ENCODE results near the gene DSCAML1.
"Not testable (repeated sequence)": the region's sequence is repeated elsewhere in the genome, so short reads cannot be mapped to it uniquely, and the experiment has no call there.

Gene DSCAML1

DNA sequence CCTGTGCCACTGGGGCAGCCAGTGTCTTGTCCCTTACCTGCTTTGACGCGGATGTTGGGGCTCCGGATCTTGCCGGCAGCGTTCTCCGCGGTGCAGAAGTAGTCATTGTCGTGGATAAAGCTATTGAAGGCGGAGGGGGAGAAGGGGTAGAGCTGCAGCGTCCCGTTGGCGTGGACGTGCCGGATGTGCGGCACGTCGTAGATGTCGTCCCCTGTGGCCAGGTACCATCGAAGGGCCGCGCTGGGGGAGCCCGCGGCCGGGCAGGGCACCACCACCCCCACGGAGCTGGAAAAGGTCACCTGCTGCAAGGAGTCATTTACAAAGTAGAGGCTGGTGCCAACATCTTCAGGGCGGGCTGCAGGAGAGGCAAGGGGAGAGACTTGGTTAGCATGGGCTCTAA, 16.6 kb downstream of the DSCAML1 start:
- no peak for DNase-seq
- intact Hi-C loops (cut with DNase I), result no loop called here

DNA sequence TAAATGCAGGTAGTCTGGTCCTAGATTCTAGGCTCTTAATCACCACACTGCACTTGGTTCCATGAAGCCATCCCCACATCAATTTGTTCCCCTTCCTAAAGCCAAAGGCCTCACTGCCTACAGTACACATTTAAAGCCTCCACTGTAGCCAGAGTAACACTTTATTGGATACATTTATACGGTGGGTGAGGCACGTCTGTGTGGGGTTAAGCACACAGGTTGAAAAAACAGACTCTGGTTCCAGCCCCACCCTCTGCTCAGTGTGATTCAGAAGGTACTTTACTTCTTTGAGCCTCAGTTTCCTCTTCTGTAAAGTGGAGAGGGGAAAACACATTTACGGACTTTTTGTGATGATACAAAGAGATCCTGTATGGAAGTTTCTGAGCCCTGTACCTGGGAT, 22.5 kb downstream of the DSCAML1 start:
- intact Hi-C loops (cut with DNase I), result no loop called here
- no peak for DNase-seq

DNA sequence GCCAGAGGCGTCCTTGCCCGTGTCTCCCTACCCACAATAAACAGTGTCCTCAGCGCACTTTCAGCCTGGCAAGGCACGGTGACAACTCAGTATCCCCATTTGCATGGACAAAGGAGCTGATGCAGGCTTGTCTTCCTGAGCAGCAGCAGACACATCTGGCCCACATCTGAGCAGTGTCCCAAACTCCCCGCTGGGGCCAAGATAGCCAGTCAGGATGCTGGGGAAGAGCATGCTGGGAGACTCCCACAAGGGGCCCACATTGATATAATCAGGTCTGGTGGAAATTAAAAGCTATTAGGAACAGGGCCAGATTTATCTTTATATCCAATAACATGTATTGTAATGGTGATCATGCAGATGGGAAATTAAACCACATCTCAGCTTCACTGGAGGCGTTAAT, 24.7 kb downstream of the DSCAML1 start:
- intact Hi-C loops (cut with DNase I), result no loop called here
- DNase-seq, result peak in 5 of 42 donors; percentile 22 to 44 (median 37)

DNA sequence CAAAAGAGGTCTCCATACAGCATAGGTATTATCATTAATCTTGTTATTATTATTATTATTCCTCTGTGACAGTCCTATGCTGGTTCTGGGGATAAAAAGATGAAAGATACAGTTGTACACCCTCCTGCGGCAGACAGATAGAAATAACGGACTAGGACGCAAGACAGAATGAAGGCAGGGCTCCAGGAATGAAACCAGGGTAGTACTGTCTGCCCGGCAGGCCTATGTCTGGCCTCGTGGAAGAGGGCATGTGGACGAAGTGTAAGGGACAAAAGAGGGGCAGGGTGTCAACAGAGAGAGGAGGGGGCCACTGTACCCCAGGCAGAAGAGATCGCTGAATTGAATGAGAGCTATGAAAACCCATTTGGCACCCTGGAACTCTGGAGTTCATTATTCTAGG, 25.2 kb downstream of the DSCAML1 start:
- intact Hi-C loops (cut with DNase I), result no loop called here

DNA sequence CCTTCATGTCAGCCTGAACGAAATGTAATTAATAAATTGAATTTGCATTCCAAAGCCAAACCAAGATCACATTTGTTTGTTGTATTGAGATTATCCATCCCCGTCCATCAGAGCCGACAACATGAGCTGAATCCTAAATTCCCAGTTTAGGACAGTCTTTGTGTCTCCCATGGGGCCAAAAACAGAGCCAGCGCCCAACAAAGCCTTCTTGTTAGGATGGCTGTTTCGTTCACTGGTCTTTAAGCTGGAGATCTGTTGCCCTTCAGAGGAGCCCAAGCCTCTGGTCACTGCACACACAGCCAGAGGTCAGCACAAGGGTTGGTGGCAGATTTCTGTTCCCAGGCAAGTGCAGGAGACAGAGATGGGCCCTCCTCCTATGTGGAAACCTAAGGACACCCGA, 25.8 kb downstream of the DSCAML1 start:
- intact Hi-C loops (cut with DNase I), result no loop called here
- peak; percentile 52 to 92 (median 80) for DNase-seq

More for the DNA sequence above, 25.2 kb downstream of the DSCAML1 start:
- DNase-seq, result peak in 2 of 42 donors; percentile 28 to 30

DNA sequence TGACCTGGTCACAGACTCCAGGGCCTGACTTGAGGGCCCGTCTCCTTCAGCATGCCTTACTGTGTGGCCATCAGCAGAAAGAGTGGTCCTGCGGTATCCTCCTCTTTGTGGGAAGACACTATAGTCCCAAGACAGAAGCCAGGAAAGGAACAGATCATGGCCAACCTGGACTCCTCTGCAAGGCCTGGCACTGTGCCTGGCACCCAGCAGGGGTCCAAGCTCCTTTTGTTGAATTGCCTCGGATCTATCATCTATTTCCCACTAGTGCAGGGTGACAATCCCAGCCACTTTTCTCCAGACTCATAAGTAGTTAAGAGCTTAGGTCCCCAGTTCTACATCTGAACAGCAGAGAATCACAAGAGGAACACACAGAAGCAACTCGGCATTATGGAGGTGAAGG, 27.0 kb downstream of the DSCAML1 start:
- intact Hi-C loops (cut with DNase I), result no loop called here
- DNase-seq, result peak in 1 of 42 donors; percentile 13

DNA sequence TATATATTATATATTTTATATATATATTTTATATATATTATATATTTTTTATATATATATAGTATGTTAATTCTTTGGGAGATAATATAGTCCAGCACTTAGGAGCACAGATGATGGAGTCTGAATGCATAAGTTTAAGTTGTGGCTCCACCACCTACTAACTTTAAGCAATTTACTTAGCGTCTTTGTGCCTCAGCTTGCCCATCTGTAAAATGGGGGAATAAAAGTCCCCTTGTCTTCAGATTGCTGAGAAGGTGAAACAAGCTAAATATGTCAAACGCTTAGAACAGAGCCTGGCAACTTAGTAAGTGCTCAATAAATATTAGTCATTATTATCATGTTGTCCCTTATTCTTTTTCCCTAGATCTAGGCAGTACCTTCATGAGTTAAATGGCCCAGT, 27.5 kb downstream of the DSCAML1 start:
- intact Hi-C loops (cut with DNase I), result no loop called here
- no peak for DNase-seq

DNA sequence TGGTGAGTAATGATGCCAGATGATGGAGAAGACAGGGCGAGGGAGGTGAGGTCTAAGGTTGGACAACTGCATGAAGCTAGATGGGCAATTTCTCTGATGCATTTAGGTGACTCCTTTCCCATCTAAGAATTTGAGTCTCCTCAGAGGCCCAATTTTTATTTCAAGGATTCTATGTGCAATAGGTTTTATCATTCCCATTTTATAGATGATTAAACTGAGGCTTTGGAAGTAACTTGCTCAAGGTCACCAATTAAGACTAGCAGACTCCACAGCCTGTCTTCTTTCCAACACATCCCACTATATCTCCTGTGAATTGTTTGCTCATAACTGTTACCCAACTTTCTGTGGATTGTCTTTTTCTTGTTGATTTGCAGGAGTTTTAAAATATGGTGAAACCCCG, 28.5 kb downstream of the DSCAML1 start:
- DNase-seq, result no peak
- intact Hi-C loops (cut with DNase I), result no loop called here

DNA sequence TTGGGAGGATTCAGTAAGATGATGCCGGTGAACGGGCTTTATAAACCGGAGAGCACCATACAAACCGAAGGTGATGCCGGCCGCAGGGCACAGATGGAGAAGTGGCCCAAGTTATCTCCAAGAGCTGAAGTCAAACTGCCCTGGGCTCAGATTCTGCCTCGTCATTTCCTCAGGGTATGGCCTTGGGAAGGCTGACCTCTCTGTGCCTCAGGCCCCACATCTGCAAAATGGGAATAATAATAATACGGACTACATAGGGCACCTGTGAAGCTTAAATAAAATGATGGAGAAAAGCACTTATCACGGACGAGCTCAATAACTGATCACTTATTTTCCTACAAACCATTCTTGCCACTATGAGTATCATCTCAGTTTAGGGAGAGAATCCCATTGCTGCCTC, 29.9 kb downstream of the DSCAML1 start:
- intact Hi-C loops (cut with DNase I), result no loop called here
- no peak for DNase-seq

DNA sequence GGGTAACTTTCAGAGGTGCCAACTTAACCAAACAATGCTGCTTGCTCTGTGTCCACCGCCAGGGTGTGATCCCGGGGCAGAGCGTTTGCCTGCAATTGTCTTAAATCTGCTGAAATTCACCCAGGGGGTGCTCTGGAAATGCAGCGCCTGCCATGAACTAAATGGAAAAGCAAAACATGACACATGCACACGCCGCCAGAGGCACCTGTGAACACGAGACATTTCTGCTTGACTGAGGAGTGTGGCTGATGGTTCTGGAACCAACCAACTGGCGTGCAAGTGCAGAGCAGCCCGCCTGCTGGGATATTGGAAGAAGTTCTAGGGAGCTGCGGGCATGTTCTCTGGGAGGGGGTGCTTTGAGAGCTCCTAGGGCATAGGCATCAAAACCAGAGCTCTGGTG, 30.4 kb downstream of the DSCAML1 start:
- intact Hi-C loops (cut with DNase I), result no loop called here
- DNase-seq, result peak in 1 of 42 donors; percentile 19

DNA sequence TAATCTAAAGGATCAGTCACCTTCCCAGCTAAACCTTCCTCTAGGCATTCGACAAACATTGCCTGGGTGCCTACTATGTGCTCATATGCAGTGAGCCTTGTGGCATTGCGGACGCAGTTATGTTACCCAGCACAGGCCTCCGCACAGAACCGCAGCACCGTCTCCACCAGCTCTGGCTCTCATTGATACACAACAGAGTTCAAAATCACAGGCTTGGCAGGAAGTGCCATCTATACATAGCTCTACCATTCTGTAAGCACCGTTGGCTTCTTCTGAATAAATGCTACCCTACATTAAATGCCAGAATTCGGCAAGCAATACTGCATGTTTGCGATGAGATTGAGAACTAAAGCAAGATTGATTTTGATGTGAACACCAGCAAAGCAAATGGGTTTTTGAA, 31.0 kb downstream of the DSCAML1 start:
- DNase-seq, result peak in 1 of 42 donors; percentile 15
- intact Hi-C loops (cut with DNase I), result no loop called here

DNA sequence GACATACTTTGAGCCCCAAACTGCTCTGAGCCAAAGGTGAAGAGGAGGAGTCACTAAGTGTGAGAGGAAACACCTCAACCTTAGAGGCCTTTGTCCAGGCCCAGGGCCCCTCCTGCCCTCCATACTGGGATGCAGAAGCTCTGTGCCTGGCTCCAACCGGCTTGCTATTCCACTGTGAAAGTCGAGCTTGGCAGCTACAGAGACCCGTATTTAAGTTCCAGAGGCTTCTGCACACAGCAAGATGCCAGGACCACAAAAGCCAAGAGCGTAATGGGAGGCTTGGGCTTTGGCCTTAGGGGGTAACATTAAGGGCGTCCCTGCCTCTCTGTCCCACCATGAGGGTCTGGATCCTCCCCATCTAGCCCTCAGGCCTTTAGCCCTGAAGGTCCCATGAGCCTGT, 31.9 kb downstream of the DSCAML1 start:
- intact Hi-C loops (cut with DNase I), result no loop called here
- peak in 1 of 42 donors; percentile 12 for DNase-seq

DNA sequence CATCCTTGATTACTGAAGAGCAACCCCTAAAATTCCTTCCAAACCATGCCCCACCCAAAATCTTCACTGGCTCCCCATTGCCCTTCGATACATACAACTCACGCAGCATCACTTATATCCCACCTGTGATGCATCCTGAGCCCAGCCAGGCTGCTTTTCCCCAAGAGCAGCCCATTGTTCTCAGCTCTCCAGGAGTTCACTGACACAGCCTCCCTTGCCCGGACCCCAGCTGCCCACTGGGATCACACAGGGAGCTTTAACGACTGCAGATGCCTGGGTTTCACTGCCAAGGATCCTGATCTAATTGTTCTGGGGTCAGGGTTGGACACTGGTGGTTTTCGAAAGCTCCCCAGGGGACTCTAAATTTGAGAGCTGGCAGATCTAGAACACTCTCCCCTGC, 33.6 kb downstream of the DSCAML1 start:
- intact Hi-C loops (cut with DNase I); DNase-seq: not testable (repeated sequence)

DNA sequence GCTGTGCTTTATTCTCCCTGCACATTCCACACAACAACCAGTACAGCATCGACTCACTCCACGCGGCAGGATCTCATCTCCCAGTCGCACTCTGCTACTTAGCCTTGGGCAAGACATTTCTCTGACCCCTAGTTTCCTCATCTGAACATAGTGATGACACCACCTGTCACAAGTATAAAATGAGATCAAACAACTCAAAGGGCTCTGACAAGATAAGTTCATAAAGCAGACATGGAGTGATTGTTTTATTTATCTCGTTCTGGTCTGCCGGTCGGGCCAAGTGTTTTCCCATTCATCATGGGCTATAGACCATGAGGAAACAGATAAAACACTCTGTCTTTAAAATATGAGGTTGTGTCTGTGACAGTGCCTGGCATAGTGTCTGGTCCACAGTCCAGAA, 35.0 kb downstream of the DSCAML1 start:
- DNase-seq, result no peak
- intact Hi-C loops (cut with DNase I), result no loop called here

DNA sequence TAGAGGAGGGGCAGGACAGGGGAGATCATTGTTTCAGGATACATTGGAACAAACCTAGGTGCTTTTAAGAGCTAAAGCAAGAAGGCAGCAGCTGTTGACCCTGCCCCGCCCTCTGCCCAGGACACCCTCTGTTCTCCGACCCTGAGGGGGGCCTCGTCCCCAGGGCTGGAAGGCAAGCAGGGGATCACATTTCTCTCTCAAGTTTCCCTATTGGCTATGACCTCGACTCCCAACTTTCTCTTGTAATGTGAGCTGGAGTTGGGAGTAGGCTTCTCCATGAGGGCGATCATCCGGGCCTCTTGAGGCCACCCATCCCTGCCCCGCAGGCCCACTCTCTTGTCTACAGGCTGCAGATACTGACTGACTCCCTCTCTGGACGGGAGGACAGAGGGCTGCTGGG, 37.7 kb downstream of the DSCAML1 start:
- DNase-seq, result no peak

DNA sequence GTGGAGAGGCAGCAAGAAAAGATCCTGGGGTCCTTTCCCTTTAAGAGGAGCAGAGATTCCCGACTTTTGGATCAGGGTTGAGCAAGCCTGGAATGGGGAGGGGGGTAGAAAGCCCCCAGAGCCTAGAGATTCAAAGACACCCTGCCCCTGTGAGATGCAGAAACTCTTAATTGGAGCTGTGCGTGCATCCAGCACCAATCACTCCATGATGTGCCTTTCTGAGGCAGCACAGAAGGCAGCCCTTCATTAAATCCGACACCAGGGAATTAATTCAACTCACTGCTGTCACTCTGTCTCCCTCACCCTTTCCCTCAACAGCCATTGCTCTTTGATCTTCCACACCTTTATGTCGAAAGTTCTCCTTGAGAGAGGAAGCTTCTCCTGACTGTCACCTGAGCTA, 43.0 kb downstream of the DSCAML1 start:
- intact Hi-C loops (cut with DNase I), result no loop called here
- peak in 1 of 42 donors; percentile 33 for DNase-seq

More for the DNA sequence above, 37.7 kb downstream of the DSCAML1 start:
- intact Hi-C loops (cut with DNase I), result no loop called here

DNA sequence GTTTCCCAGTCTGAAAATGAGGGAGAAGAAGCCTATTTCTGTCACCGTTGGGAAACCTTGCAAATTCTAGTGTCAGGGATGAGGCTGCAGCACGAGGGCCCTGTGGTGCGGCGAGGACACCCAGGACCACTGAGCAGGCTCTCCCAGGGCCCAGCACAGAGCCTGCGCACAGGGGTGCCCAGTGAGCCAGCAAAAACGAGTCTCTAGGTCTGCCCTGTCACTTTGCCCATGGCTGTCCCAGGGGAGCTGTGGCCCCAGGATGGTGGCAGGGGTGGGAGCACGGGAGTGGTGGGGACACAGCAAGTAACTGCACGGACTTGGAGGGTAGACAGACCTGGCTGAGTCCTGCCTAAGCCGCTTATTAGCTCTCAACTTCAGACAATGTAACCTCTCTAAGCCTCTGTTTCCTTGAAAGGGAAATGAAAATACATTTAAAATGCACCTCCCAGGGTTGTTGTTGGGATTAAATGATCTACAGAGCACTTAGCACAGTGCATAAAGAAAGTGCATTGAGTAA, 44.2 kb downstream of the DSCAML1 start:
- no peak for DNase-seq
- intact Hi-C loops (cut with DNase I), result no loop called here

DNA sequence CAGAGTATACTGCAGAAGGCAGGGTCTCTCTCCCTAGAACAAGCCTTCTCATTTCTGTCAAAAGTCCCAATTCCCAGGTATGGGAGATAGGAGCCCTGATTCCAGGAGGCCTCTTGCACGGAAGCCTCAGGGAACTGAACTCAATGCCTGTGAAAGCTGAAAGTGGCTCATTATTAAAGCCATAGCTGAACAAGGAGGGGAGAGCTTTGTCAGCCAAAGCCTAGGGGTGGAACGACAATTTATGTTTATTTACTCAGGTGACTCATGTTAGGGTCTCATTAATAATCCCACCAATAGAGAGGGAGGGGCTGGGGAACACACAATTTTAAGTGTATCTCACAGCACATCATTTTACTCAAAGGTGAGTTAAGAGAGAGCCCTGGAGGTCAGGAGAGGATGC, 44.9 kb downstream of the DSCAML1 start:
- intact Hi-C loops (cut with DNase I), result no loop called here
- DNase-seq, result no peak

DNA sequence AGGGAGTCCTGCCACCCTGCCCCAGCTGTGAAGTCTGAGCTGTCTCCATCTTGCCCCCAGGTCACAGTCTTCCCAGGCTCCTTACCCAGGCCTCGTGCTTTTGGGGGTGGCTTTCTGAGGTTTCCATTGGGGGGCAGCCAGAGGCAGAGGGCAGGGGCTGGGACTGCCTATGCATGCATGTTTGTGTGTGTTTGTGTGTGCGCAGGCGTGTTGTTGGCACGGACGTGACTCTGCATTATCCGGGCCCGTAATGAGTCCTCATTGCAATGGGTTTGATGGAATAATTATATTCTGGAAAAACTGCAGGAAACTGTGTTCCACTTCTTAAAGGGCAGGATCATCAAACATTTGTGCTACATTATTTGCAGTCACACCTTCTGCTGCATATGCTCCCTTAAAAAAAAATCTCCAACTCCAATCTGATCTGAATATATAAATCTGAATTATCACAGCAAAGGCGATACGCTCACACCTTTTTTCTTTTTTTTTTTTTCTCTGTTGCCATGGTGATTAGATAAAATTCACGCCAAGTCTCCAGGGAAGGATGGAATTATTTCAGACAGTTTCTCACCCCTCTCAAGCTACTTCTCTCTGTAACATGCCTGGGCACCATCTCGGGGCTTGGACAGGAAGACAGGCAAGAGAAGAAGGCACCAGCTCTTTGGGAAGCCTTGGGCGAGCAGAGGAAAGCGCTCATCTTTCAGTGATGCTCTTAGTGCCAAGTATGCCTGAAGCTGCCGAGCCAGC, 45.9 kb downstream of the DSCAML1 start:
- intact Hi-C loops (cut with DNase I), result no loop called here
- DNase-seq, result peak in 4 of 42 donors; percentile 17 to 51 (median 28)

DNA sequence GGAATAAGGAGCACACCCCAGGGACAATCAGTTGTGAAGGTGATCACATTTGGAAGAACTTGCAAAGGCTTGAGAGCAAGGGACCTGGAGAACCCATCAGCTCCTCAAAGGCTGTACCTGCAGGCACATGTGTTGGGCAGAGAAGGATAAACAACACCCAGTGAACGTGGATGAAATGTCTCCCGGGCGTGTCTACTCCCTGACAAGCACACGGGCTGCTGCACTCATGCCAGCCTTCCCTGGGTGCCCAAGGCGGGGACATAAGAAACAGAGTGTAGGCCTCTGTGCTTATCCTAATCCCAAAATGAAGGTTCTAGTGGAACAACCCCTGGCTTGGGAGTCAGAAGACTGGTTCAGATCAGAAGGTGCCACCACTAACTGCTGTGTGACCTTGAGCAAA, 46.7 kb downstream of the DSCAML1 start:
- no peak for DNase-seq
- intact Hi-C loops (cut with DNase I), result no loop called here

DNA sequence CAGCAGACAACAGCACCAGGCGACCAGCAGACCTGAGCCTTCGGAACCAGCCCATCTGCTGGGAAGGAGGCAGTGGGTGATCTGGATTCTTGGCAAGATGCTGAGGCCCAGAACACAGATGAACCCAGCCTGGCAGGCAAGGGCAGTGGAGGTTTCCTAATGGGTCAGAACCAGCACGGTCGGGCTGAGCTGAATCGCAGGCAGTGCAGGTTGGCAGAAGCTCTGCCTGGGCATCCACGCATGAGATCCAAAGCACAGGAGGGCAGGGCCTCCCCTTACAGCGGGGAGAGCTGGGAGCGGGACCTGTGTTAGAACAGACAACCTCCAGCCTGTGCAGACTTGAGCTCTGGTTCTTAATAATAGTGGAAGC, 47.5 kb downstream of the DSCAML1 start:
- DNase-seq, result no peak
- intact Hi-C loops (cut with DNase I), result no loop called here

All from head of caudate nucleus (tissue), 42 donors.